ENCODE results near the gene YY1.

- TF ChIP-seq CTCF (IDR thresholded peaks at IDR 0.05) = no peak
- no peak for TF ChIP-seq EP300 (IDR thresholded peaks at IDR 0.05)
- peak in 1 of 3 donors; percentile 6 for TF ChIP-seq POLR2AphosphoS5 (IDR thresholded peaks at IDR 0.05)
- TF ChIP-seq POLR2A (IDR thresholded peaks at IDR 0.05) = no peak
These were observed 1.1 kb upstream of the YY1 start for GRCh38 chr14:100237735-100238418.
